Smooth muscle cell (in vitro differentiated cells): ENCODE measurements around the gene ENTR1. TPM values are rescaled to one million over a fixed set of nuclear protein-coding genes. Genes with fewer than 3 reads are reported as not detected.

Experiments
- DNase-seq: peaks from one replicate; lab custom pipeline; 2025; ENCODE audit not compliant: unreplicated experiment; lab: John Stamatoyannopoulos, UW
- H2AFZ ChIP-seq: fragments of 200-600 bp; sonication (generic); 2 replicates; pipeline ENCODE4 v1.6.0; 2016; ENCODE audit warnings: antibody characterized with exemption, low read depth, mild to moderate bottlenecking
- H3F3A ChIP-seq: fragments of 200-600 bp; sonication (generic); 2 replicates; pipeline ENCODE4 v1.6.0; 2017; ENCODE audit warnings: antibody characterized with exemption, low read depth
- H3K27ac ChIP-seq: fragments of 200-600 bp; sonication (generic); 2 replicates; pipeline ENCODE4 v1.5.1; 2016; ENCODE audit warnings: low read depth, mild to moderate bottlenecking
- H3K27me3 ChIP-seq: fragments of 200-600 bp; sonication (generic); 2 replicates; pipeline ENCODE4 v1.6.1; 2016; ENCODE audit warnings: low read depth, mild to moderate bottlenecking
- H3K36me3 ChIP-seq: fragments of 200-600 bp; sonication (generic); 2 replicates; pipeline ENCODE4 v1.5.1; 2016; ENCODE audit warnings: low read depth
- H3K4me1 ChIP-seq: fragments of 200-600 bp; sonication (generic); 2 replicates; pipeline ENCODE4 v1.5.1; 2016; ENCODE audit warnings: low read depth
- H3K4me2 ChIP-seq: fragments of 200-600 bp; sonication (generic); 2 replicates; pipeline ENCODE4 v1.6.0; 2016; ENCODE audit warnings: mild to moderate bottlenecking
- H3K4me3 ChIP-seq: fragments of 200-600 bp; sonication (generic); 2 replicates; pipeline ENCODE4 v1.5.1; 2016; ENCODE audit warnings: mild to moderate bottlenecking
- H3K79me2 ChIP-seq: fragments of 200-600 bp; sonication (generic); 2 replicates; pipeline ENCODE4 v1.6.0; 2016; ENCODE audit warnings: low read depth, mild to moderate bottlenecking
- H3K9ac ChIP-seq: fragments of 200-600 bp; sonication (generic); 2 replicates; pipeline ENCODE4 v1.6.0; 2016; ENCODE audit warnings: low read depth
- H3K9me3 ChIP-seq: fragments of 200-600 bp; sonication (generic); replicated peaks from 2 replicates; pipeline ENCODE4 v1.5.1; 2016; ENCODE audit warnings: low read depth
- H4K20me1 ChIP-seq: fragments of 200-600 bp; sonication (generic); 2 replicates; pipeline ENCODE4 v1.6.0; 2016; ENCODE audit warnings: low read depth
- WGBS: methylation state at CpG from one replicate; pipeline ENCODE4 v1.1.7; 2016; ENCODE audit warnings: low lambda C conversion rate; 5-methylcytosine and 5-hydroxymethylcytosine counted together
- polyA plus RNA-seq: library from polyadenylated mRNA; unstranded; fragments of >200 nt; fragmentation: Nextera tagmentation; extraction: Ambion mirVana; gene quantifications from 2 replicates; pipeline ENCODE4 v1.2.1, GENCODE V29; 2016
- total RNA-seq: library from RNA; depleted of rRNA; stranded (reverse); fragments of >200 nt; gene quantifications from 2 replicates; pipeline ENCODE4 v1.2.3, GENCODE V29; 2014
- TF ChIP-seq, protein P1 (sequence below): fragments of 200-600 bp; sonication (generic); IDR thresholded peaks from 2 replicates; pipeline ENCODE4 v1.5.1; 2017; ENCODE audit warnings: borderline replicate concordance, mild to moderate bottlenecking, antibody characterized with exemption; ENCODE audit not compliant: insufficient read depth, poor library complexity, severe bottlenecking

The ENTR1 gene
- total and polyA plus RNA-seq, 2 experiments from 2014 or later: 25.4 to 28.9 TPM

DNA sequence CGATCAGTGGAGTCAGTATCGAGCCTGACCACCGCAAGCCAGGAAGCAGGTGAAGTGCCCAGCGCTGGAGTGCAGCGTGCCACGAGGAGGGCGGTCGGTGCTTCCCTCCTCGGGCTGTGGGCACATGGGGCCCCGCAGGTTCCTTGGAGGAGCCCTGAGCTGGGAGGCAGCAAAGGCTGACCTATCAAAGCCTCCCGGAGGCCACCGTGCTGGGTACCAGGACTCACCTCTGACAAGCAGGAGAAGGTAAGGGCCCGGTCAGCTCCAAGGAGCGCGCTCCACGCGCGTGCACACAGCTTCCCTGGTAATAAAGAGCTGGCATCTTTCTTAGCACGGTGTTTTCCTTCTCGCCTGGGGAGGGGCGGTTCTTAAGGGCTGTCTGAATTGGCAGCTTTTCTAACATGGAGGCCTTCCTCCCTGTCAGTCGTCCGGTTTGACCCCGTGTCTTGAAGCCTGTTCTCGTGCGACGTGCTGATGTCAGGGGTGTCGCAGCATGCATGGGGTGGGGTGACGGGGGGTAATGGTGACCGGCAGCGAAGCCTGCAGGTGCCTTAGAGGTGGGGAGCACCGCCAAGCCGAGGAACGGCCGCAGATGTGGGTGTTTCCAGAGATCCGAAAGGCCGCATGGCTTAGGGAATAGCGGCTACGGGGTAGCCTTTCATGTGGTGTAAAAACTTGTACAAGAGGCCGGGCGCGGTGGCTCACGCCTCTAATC, 13.2 kb upstream of the ENTR1 start:
- TF ChIP-seq, protein P1, sequence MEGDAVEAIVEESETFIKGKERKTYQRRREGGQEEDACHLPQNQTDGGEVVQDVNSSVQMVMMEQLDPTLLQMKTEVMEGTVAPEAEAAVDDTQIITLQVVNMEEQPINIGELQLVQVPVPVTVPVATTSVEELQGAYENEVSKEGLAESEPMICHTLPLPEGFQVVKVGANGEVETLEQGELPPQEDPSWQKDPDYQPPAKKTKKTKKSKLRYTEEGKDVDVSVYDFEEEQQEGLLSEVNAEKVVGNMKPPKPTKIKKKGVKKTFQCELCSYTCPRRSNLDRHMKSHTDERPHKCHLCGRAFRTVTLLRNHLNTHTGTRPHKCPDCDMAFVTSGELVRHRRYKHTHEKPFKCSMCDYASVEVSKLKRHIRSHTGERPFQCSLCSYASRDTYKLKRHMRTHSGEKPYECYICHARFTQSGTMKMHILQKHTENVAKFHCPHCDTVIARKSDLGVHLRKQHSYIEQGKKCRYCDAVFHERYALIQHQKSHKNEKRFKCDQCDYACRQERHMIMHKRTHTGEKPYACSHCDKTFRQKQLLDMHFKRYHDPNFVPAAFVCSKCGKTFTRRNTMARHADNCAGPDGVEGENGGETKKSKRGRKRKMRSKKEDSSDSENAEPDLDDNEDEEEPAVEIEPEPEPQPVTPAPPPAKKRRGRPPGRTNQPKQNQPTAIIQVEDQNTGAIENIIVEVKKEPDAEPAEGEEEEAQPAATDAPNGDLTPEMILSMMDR: no peak
- Histone ChIP-seq H3K4me1 (no peaks in the 10 kb centered on the region), H2AFZ (no peak overlapping the region), H3K79me2 (no peaks in the 10 kb centered on the region), H3K36me3 (no peaks in the 10 kb centered on the region), H3F3A (peaks cover 5% of the 10 kb centered on the region), H4K20me1 (peaks cover 7% of the 10 kb centered on the region), H3K27ac (no peak overlapping the region), H3K4me2 (no peak overlapping the region), H3K9ac (no peak overlapping the region), H3K4me3 (no peak overlapping the region), H3K27me3 (no peaks in the 10 kb centered on the region), H3K9me3 (no peaks in the 10 kb centered on the region)
- WGBS: 97% methylated on average over 43 of the region's 43 CpGs
- no peak for DNase-seq

DNA sequence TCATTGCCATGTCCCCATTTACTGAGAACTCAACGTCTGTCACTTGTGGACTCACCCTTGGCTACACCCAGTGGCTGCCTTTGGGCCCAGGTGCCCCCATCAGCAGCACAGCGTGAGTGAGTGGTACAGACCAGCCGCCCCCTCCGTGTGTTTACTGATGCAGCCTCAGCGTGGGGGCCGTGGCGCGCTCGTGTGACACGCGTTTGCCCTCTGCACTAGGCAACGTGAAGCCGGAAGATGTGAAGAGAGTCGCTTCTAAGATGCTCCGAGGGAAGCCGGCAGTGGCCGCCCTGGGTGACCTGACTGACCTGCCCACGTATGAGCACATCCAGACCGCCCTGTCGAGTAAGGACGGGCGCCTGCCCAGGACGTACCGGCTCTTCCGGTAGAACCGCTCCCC, 12.5 kb upstream of the ENTR1 start:
- peaks cover 7% of the 10 kb centered on the region for H4K20me1 ChIP-seq
- no peaks in the 10 kb centered on the region for H3K27me3 ChIP-seq
- no peak overlapping the region for H3K9ac ChIP-seq
- TF ChIP-seq, protein P1: no peak
- H3K4me3 ChIP-seq: no peak overlapping the region
- peaks cover 5% of the 10 kb centered on the region for H3F3A ChIP-seq
- no peaks in the 10 kb centered on the region for H3K79me2 ChIP-seq
- no peaks in the 10 kb centered on the region for H3K4me1 ChIP-seq
- H3K4me2 ChIP-seq: no peak overlapping the region
- no peak for DNase-seq
- no peak overlapping the region for H3K27ac ChIP-seq
- 97% methylated on average over 26 of the region's 26 CpGs for WGBS
- H3K36me3 ChIP-seq: no peaks in the 10 kb centered on the region
- no peak overlapping the region for H2AFZ ChIP-seq
- no peaks in the 10 kb centered on the region for H3K9me3 ChIP-seq

DNA sequence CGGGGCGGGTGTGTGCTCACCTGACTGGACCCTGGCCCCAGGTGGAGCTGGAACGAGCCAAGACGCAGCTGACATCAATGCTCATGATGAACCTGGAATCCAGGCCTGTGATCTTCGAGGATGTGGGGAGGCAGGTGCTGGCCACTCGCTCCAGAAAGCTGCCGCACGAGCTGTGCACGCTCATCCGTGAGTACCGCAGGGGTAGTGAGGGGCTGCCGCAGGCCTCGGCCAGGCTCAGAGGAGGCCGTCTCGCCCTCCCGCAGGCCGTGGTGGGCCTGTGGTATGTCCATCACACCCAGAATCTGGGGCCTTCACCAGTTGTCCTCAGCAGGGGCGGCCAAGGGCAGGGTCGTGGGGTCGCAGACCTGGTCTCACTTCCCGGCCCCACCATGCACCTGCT, 11.4 kb upstream of the ENTR1 start:
- TF ChIP-seq, protein P1: no peak
- no peak overlapping the region for H3K9ac ChIP-seq
- H3K79me2 ChIP-seq: no peaks in the 10 kb centered on the region
- H3K4me1 ChIP-seq: no peaks in the 10 kb centered on the region
- no peak overlapping the region for H2AFZ ChIP-seq
- H3K4me3 ChIP-seq: no peak overlapping the region
- no peak overlapping the region for H3K27ac ChIP-seq
- DNase-seq: no peak
- H3K4me2 ChIP-seq: no peak overlapping the region
- peaks cover 2% of the 10 kb centered on the region for H3F3A ChIP-seq
- H4K20me1 ChIP-seq: peaks cover 7% of the 10 kb centered on the region
- over 99% methylated on average over 21 of the region's 21 CpGs for WGBS
- no peaks in the 10 kb centered on the region for H3K9me3 ChIP-seq
- no peaks in the 10 kb centered on the region for H3K36me3 ChIP-seq
- no peaks in the 10 kb centered on the region for H3K27me3 ChIP-seq

DNA sequence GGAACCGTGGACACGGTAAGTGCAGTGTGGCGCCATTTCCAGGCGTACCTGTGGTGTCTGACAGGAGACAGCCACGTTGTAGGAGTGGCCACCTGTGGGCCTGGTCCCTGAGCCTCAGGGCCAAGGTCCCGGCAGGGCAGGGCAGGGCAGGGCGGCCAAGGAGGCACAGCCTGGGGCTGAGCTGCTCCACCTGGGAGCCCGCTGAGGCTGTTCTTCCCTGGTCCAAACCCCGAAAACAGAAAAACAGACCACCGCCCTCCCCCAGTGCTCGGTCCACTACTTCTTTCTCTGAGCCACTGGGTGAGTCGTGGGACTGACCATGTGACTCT, 8.6 kb upstream of the ENTR1 start:
- Histone ChIP-seq H3K4me1 (no peaks in the 10 kb centered on the region), H3K36me3 (no peaks in the 10 kb centered on the region), H3K79me2 (peaks cover 1% of the 10 kb centered on the region), H3K4me3 (no peak overlapping the region), H3K4me2 (no peak overlapping the region), H2AFZ (no peak overlapping the region), H3K27me3 (no peaks in the 10 kb centered on the region), H4K20me1 (peaks cover 4% of the 10 kb centered on the region), H3K9me3 (no peaks in the 10 kb centered on the region), H3K9ac (no peak overlapping the region), H3K27ac (no peak overlapping the region), H3F3A (no peaks in the 10 kb centered on the region)
- no peak for DNase-seq
- TF ChIP-seq, protein P1: no peak
- 96% methylated on average over 12 of the region's 12 CpGs for WGBS
